Stimulated activated CD8-positive, alpha-beta memory T cell treated with anti-CD3 and anti-CD28 coated beads, Interleukin-4, amount 100 ng/mL, for 24 hours (primary cell): ENCODE measurements around the gene CCDC88B.

Source experiments
- DNase-seq: peaks from one replicate; pipeline ENCODE4 v3.0.0-alpha.2; 2020; ENCODE audit warnings: low read depth

CCDC88B gene

GRCh38 chr11:64384981-64385944, 45.3 kb downstream of the CCDC88B start:
- no peak for DNase-seq

GRCh38 chr11:64385945-64386704, 46.1 kb downstream of the CCDC88B start:
- no peak for DNase-seq

- no peak for DNase-seq
Measured at GRCh38 chr11:64387916-64388315, 47.9 kb downstream of the CCDC88B start.

GRCh38 chr11:64388894-64389293, 48.9 kb downstream of the CCDC88B start:
- DNase-seq = no peak

GRCh38 chr11:64389851-64390250, 49.8 kb downstream of the CCDC88B start:
- DNase-seq = no peak

- no peak for DNase-seq
Measured at GRCh38 chr11:64390558-64390957, 50.6 kb downstream of the CCDC88B start.

- DNase-seq = no peak
Measured at GRCh38 chr11:64391839-64392238, 51.8 kb downstream of the CCDC88B start.

- no peak for DNase-seq
Measured at GRCh38 chr11:64395545-64396078, 55.6 kb downstream of the CCDC88B start.

- DNase-seq = no peak
Measured at GRCh38 chr11:64396079-64396591, 56.1 kb downstream of the CCDC88B start.

- no peak for DNase-seq
Measured at GRCh38 chr11:64400102-64400501, 60.1 kb downstream of the CCDC88B start.

GRCh38 chr11:64400667-64401066, 60.7 kb downstream of the CCDC88B start:
- DNase-seq = no peak

GRCh38 chr11:64401775-64402174, 61.8 kb downstream of the CCDC88B start:
- no peak for DNase-seq

GRCh38 chr11:64403106-64403505, 63.1 kb downstream of the CCDC88B start:
- no peak for DNase-seq

GRCh38 chr11:64406221-64406946, 66.4 kb downstream of the CCDC88B start:
- no peak for DNase-seq
